Erythroblast (primary cell): ENCODE measurements around the gene SRD5A3.
"Not testable (repeated sequence)": the region's sequence is repeated elsewhere in the genome, so short reads cannot be mapped to it uniquely, and the experiment has no call there.

Source experiments
- GATA1 ChIP-seq: IDR thresholded peaks from 2 replicates; pipeline ENCODE4 v1.6.1; 2011; ENCODE audit warnings: low read depth, mild to moderate bottlenecking, control low read depth, low read length, moderate library complexity
- POLR2A ChIP-seq: IDR thresholded peaks from 2 replicates; pipeline ENCODE4 v1.6.1; 2011; ENCODE audit warnings: mild to moderate bottlenecking, low read length

DNA sequence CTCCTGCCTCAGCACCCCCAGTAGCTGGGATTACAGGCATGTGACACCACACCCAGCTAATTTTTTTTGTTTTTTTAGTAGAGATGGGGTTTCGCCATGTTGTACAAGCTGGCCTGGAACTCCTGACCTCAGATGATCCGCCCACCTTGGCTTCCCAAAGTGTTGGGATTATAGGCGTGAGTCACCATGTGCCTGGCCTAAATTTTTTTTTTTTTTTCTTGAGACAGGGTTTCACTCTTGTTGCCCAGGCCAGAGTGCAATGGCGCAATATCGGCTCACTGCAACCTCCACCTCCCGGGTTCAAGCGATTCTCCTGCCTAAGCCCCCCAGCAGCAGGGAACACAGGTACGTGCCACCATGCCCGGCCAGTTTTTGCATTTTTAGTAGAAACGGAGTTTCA is 4.8 kb downstream of the SRD5A3 start:
- not testable (repeated sequence) for TF ChIP-seq POLR2A, GATA1
